ENCODE measurements around the gene SLC35G3.

DNA sequence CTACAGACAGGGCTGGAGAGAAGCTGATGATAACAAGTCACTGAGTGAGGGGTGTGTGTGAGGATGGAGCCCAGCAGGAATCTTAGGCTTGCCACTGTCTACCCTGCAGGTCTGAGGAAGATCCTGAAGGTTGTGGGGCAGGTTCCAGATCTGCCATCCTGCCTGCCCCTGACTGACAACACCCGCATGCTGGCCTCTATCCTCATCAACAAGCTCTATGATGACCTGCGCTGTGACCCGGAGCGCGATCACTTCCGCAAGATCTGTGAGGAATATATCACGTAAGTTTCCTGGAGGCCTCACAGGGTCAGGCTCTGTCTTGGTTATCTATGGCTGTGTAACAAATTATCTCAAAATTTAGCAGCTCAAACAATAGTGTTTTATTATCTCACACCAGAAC, 30.3 kb downstream of the SLC35G3 start:
- TF ChIP-seq, protein P1, sequence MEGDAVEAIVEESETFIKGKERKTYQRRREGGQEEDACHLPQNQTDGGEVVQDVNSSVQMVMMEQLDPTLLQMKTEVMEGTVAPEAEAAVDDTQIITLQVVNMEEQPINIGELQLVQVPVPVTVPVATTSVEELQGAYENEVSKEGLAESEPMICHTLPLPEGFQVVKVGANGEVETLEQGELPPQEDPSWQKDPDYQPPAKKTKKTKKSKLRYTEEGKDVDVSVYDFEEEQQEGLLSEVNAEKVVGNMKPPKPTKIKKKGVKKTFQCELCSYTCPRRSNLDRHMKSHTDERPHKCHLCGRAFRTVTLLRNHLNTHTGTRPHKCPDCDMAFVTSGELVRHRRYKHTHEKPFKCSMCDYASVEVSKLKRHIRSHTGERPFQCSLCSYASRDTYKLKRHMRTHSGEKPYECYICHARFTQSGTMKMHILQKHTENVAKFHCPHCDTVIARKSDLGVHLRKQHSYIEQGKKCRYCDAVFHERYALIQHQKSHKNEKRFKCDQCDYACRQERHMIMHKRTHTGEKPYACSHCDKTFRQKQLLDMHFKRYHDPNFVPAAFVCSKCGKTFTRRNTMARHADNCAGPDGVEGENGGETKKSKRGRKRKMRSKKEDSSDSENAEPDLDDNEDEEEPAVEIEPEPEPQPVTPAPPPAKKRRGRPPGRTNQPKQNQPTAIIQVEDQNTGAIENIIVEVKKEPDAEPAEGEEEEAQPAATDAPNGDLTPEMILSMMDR (IDR thresholded peaks at IDR 0.05), result no peak
- no peak for TF ChIP-seq POLR2A (IDR thresholded peaks at IDR 0.05)
